ENCODE measurements around the gene ATP6V1C2.

The ATP6V1C2 gene

GRCh38 chr2:10829299-10829698 lies 107.9 kb downstream of the ATP6V1C2 start:
- peaks cover 3% of the 10 kb centered on the region for H3K4me1 ChIP-seq (ENCODE audit: control insufficient read depth, insufficient read depth, low read length)
- H3K27ac ChIP-seq (ENCODE audit: low read depth, low read length), result no peak overlapping the region
- no peaks in the 10 kb centered on the region for H3K27me3 ChIP-seq (ENCODE audit: control insufficient read depth, insufficient read depth, low read length)
- H3K36me3 ChIP-seq (ENCODE audit: control insufficient read depth, insufficient read depth, low read length), result no peaks in the 10 kb centered on the region
- no peak overlapping the region for H3K9ac ChIP-seq (ENCODE audit: low read length)
- H3K4me3 ChIP-seq (ENCODE audit: low read length), result no peak overlapping the region

DNA sequence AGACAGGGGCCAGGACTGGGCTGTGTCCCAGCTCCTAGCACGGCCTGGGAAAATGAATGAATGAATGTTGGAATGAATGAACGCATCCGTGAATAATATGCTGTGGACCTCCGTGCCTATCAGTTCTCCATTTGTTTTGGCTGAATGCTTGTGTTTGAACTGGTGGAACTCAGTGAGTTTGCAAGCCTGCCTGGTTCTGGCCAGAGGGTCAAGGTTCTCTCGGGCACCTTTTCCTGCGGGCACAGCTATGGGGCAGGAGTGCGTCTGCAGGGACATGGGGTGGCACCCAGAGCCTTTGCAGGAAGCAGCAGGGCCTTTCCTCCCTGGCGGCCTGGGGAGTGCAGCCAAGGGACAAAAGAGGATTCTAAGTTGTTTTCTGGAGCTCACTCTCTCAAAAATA lies 108.8 kb downstream of the ATP6V1C2 start:
- Histone ChIP-seq H3K27me3 (ENCODE audit: control insufficient read depth, insufficient read depth, low read length) (no peaks in the 10 kb centered on the region), H3K4me1 (ENCODE audit: control insufficient read depth, insufficient read depth, low read length) (peaks cover 3% of the 10 kb centered on the region), H3K27ac (ENCODE audit: low read depth, low read length) (no peak overlapping the region), H3K9ac (ENCODE audit: low read length) (no peak overlapping the region), H3K4me3 (ENCODE audit: low read length) (no peak overlapping the region), H3K36me3 (ENCODE audit: control insufficient read depth, insufficient read depth, low read length) (no peaks in the 10 kb centered on the region)

DNA sequence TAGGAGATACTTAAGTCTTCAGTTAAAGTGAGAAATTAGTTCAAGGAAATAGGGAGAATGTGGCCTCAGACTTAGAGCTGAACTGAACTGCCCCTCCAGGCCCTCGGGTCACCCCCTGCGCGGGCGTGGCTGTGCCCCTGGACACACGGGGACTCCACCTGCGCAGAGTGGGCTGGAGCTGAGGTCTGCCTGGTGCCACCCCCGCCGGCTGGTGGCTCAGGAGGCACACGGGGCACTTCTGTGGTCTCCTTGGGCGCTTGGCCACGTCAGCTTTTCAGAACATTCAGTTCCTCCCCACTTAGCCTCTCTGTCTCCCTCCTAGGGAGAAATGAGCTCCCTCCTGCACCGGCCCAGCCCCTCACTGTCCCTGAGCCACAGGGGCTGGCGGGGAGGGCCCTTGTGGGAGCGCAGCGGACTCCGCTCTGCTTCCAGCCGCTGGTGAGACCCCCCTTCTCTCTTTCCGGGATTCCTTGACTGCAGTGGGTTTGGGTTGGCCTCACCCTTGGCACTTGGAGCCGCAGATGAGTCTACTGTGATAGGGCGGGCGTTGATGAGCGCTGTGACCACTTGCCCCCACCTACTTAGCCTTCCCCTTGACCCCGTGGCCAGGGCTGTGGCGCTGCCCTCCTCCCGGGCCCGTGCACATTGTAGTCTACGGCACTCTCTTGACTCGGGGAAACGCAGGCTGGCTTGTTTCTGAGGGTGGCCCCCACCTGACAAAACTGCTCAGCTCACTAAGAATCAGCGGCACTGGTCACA lies 109.4 kb downstream of the ATP6V1C2 start:
- Histone ChIP-seq H3K4me1 (ENCODE audit: control insufficient read depth, insufficient read depth, low read length) (peaks cover 3% of the 10 kb centered on the region), H3K4me3 (ENCODE audit: low read length) (no peak overlapping the region), H3K9ac (ENCODE audit: low read length) (no peak overlapping the region), H3K27me3 (ENCODE audit: control insufficient read depth, insufficient read depth, low read length) (no peaks in the 10 kb centered on the region), H3K27ac (ENCODE audit: low read depth, low read length) (no peak overlapping the region), H3K36me3 (ENCODE audit: control insufficient read depth, insufficient read depth, low read length) (no peaks in the 10 kb centered on the region)

DNA sequence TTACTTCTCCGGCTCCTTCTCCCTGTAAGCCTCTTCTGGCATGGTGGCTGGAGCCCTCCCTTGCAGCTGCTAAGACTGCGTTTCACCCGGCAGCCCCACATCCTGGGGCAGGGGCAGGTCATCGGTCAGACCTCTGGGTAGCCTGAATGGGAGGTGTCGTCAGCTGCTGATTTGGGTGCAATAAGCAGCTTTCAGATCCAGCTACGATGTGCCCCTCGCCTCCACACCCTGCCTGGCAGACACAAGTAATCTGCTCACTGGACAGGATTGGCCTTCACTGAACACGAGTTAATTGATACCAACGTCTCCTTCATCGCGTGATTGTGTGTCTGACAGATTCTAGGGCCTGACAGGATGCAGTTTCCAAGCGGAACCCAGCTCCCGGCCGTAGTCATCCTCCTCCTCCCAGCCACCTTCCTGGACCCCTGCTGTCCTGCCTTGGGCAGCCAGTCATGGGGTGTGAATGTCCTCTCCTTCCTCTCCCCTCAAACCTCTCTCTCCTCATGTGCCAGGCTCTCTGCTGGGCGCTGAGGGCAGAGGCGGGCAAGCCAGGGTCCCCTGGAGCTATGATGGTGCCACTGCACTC lies 110.1 kb downstream of the ATP6V1C2 start:
- Histone ChIP-seq H3K4me3 (ENCODE audit: low read length) (no peak overlapping the region), H3K27me3 (ENCODE audit: control insufficient read depth, insufficient read depth, low read length) (no peaks in the 10 kb centered on the region), H3K36me3 (ENCODE audit: control insufficient read depth, insufficient read depth, low read length) (no peaks in the 10 kb centered on the region), H3K4me1 (ENCODE audit: control insufficient read depth, insufficient read depth, low read length) (peaks cover 3% of the 10 kb centered on the region), H3K27ac (ENCODE audit: low read depth, low read length) (no peak overlapping the region), H3K9ac (ENCODE audit: low read length) (no peak overlapping the region)

GRCh38 chr2:10832203-10832936 lies 110.9 kb downstream of the ATP6V1C2 start:
- Histone ChIP-seq H3K36me3 (ENCODE audit: control insufficient read depth, insufficient read depth, low read length) (no peaks in the 10 kb centered on the region), H3K4me3 (ENCODE audit: low read length) (no peak overlapping the region), H3K9ac (ENCODE audit: low read length) (no peak overlapping the region), H3K4me1 (ENCODE audit: control insufficient read depth, insufficient read depth, low read length) (peaks cover 3% of the 10 kb centered on the region), H3K27me3 (ENCODE audit: control insufficient read depth, insufficient read depth, low read length) (no peaks in the 10 kb centered on the region), H3K27ac (ENCODE audit: low read depth, low read length) (no peak overlapping the region)

- Histone ChIP-seq H3K27ac (ENCODE audit: low read depth, low read length) (no peak overlapping the region), H3K27me3 (ENCODE audit: control insufficient read depth, insufficient read depth, low read length) (no peaks in the 10 kb centered on the region), H3K4me1 (ENCODE audit: control insufficient read depth, insufficient read depth, low read length) (peaks cover 3% of the 10 kb centered on the region), H3K9ac (ENCODE audit: low read length) (no peak overlapping the region), H3K36me3 (ENCODE audit: control insufficient read depth, insufficient read depth, low read length) (no peaks in the 10 kb centered on the region), H3K4me3 (ENCODE audit: low read length) (no peak overlapping the region)
Observed at GRCh38 chr2:10833021-10833420, 111.6 kb downstream of the ATP6V1C2 start.

GRCh38 chr2:10834068-10834655 lies 112.7 kb downstream of the ATP6V1C2 start:
- Histone ChIP-seq H3K36me3 (ENCODE audit: control insufficient read depth, insufficient read depth, low read length) (no peaks in the 10 kb centered on the region), H3K27ac (ENCODE audit: low read depth, low read length) (no peak overlapping the region), H3K27me3 (ENCODE audit: control insufficient read depth, insufficient read depth, low read length) (no peaks in the 10 kb centered on the region), H3K9ac (ENCODE audit: low read length) (no peak overlapping the region), H3K4me3 (ENCODE audit: low read length) (no peak overlapping the region), H3K4me1 (ENCODE audit: control insufficient read depth, insufficient read depth, low read length) (peaks cover 3% of the 10 kb centered on the region)
